ENCODE data around the gene AEBP1. TPM values are rescaled to one million over a fixed set of nuclear protein-coding genes. Genes with fewer than 3 reads are reported as not detected.

AEBP1 gene
- total RNA-seq, 1 donor from 2014 or later: 52.2 TPM

- Mint-ChIP-seq H3K36me3 (ENCODE audit: insufficient read depth) (peaks cover 13% of the 10 kb centered on the region), H3K4me1 (ENCODE audit: low read depth) (peaks cover 8% of the 10 kb centered on the region), H3K27me3 (no peaks in the 10 kb centered on the region), H3K4me3 (ENCODE audit: low read depth) (no peak overlapping the region), H3K27ac (no peak overlapping the region), H3K9me3 (ENCODE audit: low read depth) (no peaks in the 10 kb centered on the region)
- DNase-seq (ENCODE audit: low spot score, unreplicated experiment): no peak
- TF ChIP-seq, protein P1, sequence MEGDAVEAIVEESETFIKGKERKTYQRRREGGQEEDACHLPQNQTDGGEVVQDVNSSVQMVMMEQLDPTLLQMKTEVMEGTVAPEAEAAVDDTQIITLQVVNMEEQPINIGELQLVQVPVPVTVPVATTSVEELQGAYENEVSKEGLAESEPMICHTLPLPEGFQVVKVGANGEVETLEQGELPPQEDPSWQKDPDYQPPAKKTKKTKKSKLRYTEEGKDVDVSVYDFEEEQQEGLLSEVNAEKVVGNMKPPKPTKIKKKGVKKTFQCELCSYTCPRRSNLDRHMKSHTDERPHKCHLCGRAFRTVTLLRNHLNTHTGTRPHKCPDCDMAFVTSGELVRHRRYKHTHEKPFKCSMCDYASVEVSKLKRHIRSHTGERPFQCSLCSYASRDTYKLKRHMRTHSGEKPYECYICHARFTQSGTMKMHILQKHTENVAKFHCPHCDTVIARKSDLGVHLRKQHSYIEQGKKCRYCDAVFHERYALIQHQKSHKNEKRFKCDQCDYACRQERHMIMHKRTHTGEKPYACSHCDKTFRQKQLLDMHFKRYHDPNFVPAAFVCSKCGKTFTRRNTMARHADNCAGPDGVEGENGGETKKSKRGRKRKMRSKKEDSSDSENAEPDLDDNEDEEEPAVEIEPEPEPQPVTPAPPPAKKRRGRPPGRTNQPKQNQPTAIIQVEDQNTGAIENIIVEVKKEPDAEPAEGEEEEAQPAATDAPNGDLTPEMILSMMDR (IDR thresholded peaks at IDR 0.05; ENCODE audit: unreplicated experiment): no peak
Measured at GRCh38 chr7:44061645-44062179, 42.4 kb upstream of the AEBP1 start.

DNA sequence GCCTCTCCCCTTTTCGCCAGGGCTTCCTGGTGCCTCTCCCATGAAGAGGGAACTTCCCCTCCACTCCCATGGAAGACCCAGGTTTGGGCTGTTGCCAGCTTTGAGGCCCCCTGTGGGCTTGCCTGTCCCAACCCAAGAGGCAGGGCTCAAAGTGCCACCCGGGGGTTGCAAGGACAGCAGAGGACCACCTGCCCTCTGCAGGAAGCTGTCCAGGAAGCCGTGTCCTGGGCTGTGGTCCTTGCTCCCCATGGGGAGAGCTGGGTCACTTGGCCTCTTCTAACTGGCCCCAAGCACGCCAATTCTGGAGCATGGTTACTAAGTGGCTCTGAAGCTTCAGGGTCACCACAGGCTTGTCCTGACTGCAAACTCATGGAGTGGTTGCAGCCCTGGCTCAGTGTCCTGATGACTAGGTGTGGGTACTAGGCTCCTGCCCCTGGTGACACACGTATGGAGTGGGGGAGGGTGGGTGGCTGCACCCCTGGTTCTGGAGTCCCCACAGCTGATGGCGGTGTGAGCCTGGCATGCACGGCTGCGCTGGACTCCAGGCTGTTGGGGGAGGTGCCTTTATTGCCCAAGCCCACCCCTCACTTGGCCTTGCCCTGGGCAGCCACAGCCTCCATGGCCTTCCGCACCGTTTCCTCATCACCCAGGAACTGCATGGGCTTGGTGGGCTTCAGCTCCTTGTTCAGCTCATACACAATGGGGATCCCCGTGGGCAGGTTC, 41.8 kb upstream of the AEBP1 start:
- no peak for DNase-seq (ENCODE audit: low spot score, unreplicated experiment)
- H3K4me1 Mint-ChIP-seq (ENCODE audit: low read depth): peaks cover 8% of the 10 kb centered on the region
- no peak overlapping the region for H3K4me3 Mint-ChIP-seq (ENCODE audit: low read depth)
- TF ChIP-seq, protein P1 (IDR thresholded peaks at IDR 0.05; ENCODE audit: unreplicated experiment): no peak
- H3K27me3 Mint-ChIP-seq: no peaks in the 10 kb centered on the region
- no peaks in the 10 kb centered on the region for H3K9me3 Mint-ChIP-seq (ENCODE audit: low read depth)
- no peak overlapping the region for H3K27ac Mint-ChIP-seq
- H3K36me3 Mint-ChIP-seq (ENCODE audit: insufficient read depth): peaks cover 13% of the 10 kb centered on the region

- H3K9me3 Mint-ChIP-seq (ENCODE audit: low read depth): no peaks in the 10 kb centered on the region
- TF ChIP-seq, protein P1 (IDR thresholded peaks at IDR 0.05; ENCODE audit: unreplicated experiment): no peak
- H3K4me1 Mint-ChIP-seq (ENCODE audit: low read depth): peaks cover 8% of the 10 kb centered on the region
- H3K27me3 Mint-ChIP-seq: peaks cover 3% of the 10 kb centered on the region
- no peak for DNase-seq (ENCODE audit: low spot score, unreplicated experiment)
- peaks cover 10% of the 10 kb centered on the region for H3K36me3 Mint-ChIP-seq (ENCODE audit: insufficient read depth)
- H3K27ac Mint-ChIP-seq: no peak overlapping the region
- no peak overlapping the region for H3K4me3 Mint-ChIP-seq (ENCODE audit: low read depth)
Measured at GRCh38 chr7:44062903-44063295, 41.2 kb upstream of the AEBP1 start.

- no peak overlapping the region for H3K4me3 Mint-ChIP-seq (ENCODE audit: low read depth)
- H3K4me1 Mint-ChIP-seq (ENCODE audit: low read depth): peaks cover 8% of the 10 kb centered on the region
- peaks cover 8% of the 10 kb centered on the region for H3K27me3 Mint-ChIP-seq
- TF ChIP-seq, protein P1 (IDR thresholded peaks at IDR 0.05; ENCODE audit: unreplicated experiment): no peak
- H3K36me3 Mint-ChIP-seq (ENCODE audit: insufficient read depth): peaks cover 7% of the 10 kb centered on the region
- no peak for DNase-seq (ENCODE audit: low spot score, unreplicated experiment)
- H3K27ac Mint-ChIP-seq: no peak overlapping the region
- H3K9me3 Mint-ChIP-seq (ENCODE audit: low read depth): no peaks in the 10 kb centered on the region
Measured at GRCh38 chr7:44063547-44063893, 40.6 kb upstream of the AEBP1 start.

- peaks cover 4% of the 10 kb centered on the region for H3K36me3 Mint-ChIP-seq (ENCODE audit: insufficient read depth)
- H3K27ac Mint-ChIP-seq: no peak overlapping the region
- no peaks in the 10 kb centered on the region for H3K9me3 Mint-ChIP-seq (ENCODE audit: low read depth)
- peaks cover 10% of the 10 kb centered on the region for H3K27me3 Mint-ChIP-seq
- DNase-seq (ENCODE audit: low spot score, unreplicated experiment): no peak
- TF ChIP-seq, protein P1 (IDR thresholded peaks at IDR 0.05; ENCODE audit: unreplicated experiment): no peak
- H3K4me3 Mint-ChIP-seq (ENCODE audit: low read depth): no peak overlapping the region
- H3K4me1 Mint-ChIP-seq (ENCODE audit: low read depth): peaks cover 8% of the 10 kb centered on the region
Measured at GRCh38 chr7:44063894-44064651, 40.1 kb upstream of the AEBP1 start.
